SK-N-SH treated with all-trans-retinoic acid at 6 μM for 48 hours (cell line): ENCODE data around the gene KANK2.

Experiments used
- ATAC-seq: fragments of 200-7000 bp; cut with Tn5 transposase; 3 replicates; pipeline ENCODE4 v1.9.1; 2020; ENCODE audit warnings: mild to moderate bottlenecking, moderate library complexity
- ARNTL ChIP-seq: fragments of 450-650 bp; formaldehyde crosslinking; IDR thresholded peaks from 2 replicates; pipeline ENCODE4 v1.5.0; 2020; ENCODE audit warnings: low read depth, mild to moderate bottlenecking, moderate library complexity, borderline replicate concordance
- CSDC2 ChIP-seq: fragments of 250-450 bp; sonication (Bioruptor Pico); IDR thresholded peaks from 2 replicates; pipeline ENCODE4 v1.5.0; 2020; ENCODE audit warnings: mild to moderate bottlenecking, moderate library complexity
- ESRRG ChIP-seq: fragments of 250-450 bp; sonication (Bioruptor Pico); IDR thresholded peaks from 2 replicates; pipeline ENCODE4 v1.6.1; 2021; ENCODE audit warnings: mild to moderate bottlenecking
- GLIS3 ChIP-seq: fragments of 250-450 bp; sonication (Bioruptor Pico); IDR thresholded peaks from 2 replicates; pipeline ENCODE4 v1.5.0; 2020; ENCODE audit warnings: mild to moderate bottlenecking, moderate library complexity
- ISL1 ChIP-seq: fragments of 250-450 bp; sonication (Bioruptor Pico); IDR thresholded peaks from 2 replicates; pipeline ENCODE4 v2.1.2; 2022; ENCODE audit warnings: mild to moderate bottlenecking, moderate library complexity
- OSR1 ChIP-seq: fragments of 250-450 bp; sonication (Bioruptor Pico); IDR thresholded peaks from 2 replicates; pipeline ENCODE4 v1.8.0; 2022; ENCODE audit warnings: moderate library complexity, mild to moderate bottlenecking, inconsistent platforms
- PPARA ChIP-seq: fragments of 250-450 bp; sonication (Bioruptor Pico); IDR thresholded peaks from 2 replicates; pipeline ENCODE4 v1.5.0; 2020; ENCODE audit warnings: mild to moderate bottlenecking, borderline replicate concordance
- RARB ChIP-seq: fragments of 250-450 bp; sonication (Bioruptor Pico); IDR thresholded peaks from 2 replicates; pipeline ENCODE4 v1.8.0; 2021; ENCODE audit warnings: mild to moderate bottlenecking, moderate library complexity
- SNAI2 ChIP-seq: fragments of 250-450 bp; sonication (Bioruptor Pico); IDR thresholded peaks from 2 replicates; pipeline ENCODE4 v1.5.0; 2020; ENCODE audit warnings: mild to moderate bottlenecking, moderate library complexity
- TCF4 ChIP-seq: fragments of 250-450 bp; sonication (Bioruptor Pico); IDR thresholded peaks from 2 replicates; pipeline ENCODE4 v1.8.0; 2021; ENCODE audit warnings: mild to moderate bottlenecking, moderate library complexity, borderline replicate concordance
- TOX ChIP-seq: fragments of 250-450 bp; sonication (Bioruptor Pico); IDR thresholded peaks from 2 replicates; pipeline ENCODE4 v1.8.0; 2021; ENCODE audit warnings: mild to moderate bottlenecking, moderate library complexity, borderline replicate concordance
- ZC3H10 ChIP-seq: fragments of 250-450 bp; sonication (Bioruptor Pico); IDR thresholded peaks from 2 replicates; pipeline ENCODE4 v1.5.1; 2021; ENCODE audit warnings: mild to moderate bottlenecking, moderate library complexity
- ZFP3 ChIP-seq: fragments of 250-450 bp; sonication (Bioruptor Pico); IDR thresholded peaks from 2 replicates; pipeline ENCODE4 v1.5.0; 2020; ENCODE audit warnings: mild to moderate bottlenecking, moderate library complexity
- ZNF565 ChIP-seq: fragments of 450-650 bp; formaldehyde crosslinking; conservative IDR thresholded peaks from 2 replicates; pipeline ENCODE4 v1.5.0; 2020; ENCODE audit warnings: low read depth, mild to moderate bottlenecking, moderate library complexity
- ZNF70 ChIP-seq: fragments of 450-650 bp; formaldehyde crosslinking; IDR thresholded peaks from 2 replicates; pipeline ENCODE4 v1.5.0; 2020; ENCODE audit warnings: mild to moderate bottlenecking, moderate library complexity
- ZNF8 ChIP-seq: fragments of 450-650 bp; formaldehyde crosslinking; IDR thresholded peaks from 2 replicates; pipeline ENCODE4 v1.5.0; 2020; ENCODE audit warnings: mild to moderate bottlenecking, moderate library complexity
- TF ChIP-seq, protein P1 (sequence below): fragments of 250-450 bp; sonication (Bioruptor Pico); IDR thresholded peaks from 2 replicates; pipeline ENCODE4 v1.5.1; 2020; ENCODE audit warnings: low read depth, mild to moderate bottlenecking, moderate library complexity
- TF ChIP-seq, protein P2 (sequence below): fragments of 250-450 bp; sonication (Bioruptor Pico); IDR thresholded peaks from 2 replicates; pipeline ENCODE4 v1.8.0; 2021; ENCODE audit warnings: low read depth, mild to moderate bottlenecking, moderate library complexity, borderline replicate concordance
- TF ChIP-seq, protein P3 (sequence below): fragments of 250-450 bp; sonication (Bioruptor Pico); IDR thresholded peaks from 2 replicates; pipeline ENCODE4 v1.5.1; 2021; ENCODE audit warnings: mild to moderate bottlenecking, moderate library complexity
- TF ChIP-seq, protein P4 (sequence below): fragments of 250-450 bp; sonication (Bioruptor Pico); IDR thresholded peaks from 2 replicates; pipeline ENCODE4 v1.5.0; 2020; ENCODE audit warnings: mild to moderate bottlenecking, moderate library complexity
- TF ChIP-seq, protein P5 (sequence below): fragments of 250-450 bp; sonication (Bioruptor Pico); IDR thresholded peaks from 2 replicates; pipeline ENCODE4 v1.8.0; 2020; ENCODE audit warnings: mild to moderate bottlenecking, moderate library complexity, borderline replicate concordance

KANK2 gene

DNA sequence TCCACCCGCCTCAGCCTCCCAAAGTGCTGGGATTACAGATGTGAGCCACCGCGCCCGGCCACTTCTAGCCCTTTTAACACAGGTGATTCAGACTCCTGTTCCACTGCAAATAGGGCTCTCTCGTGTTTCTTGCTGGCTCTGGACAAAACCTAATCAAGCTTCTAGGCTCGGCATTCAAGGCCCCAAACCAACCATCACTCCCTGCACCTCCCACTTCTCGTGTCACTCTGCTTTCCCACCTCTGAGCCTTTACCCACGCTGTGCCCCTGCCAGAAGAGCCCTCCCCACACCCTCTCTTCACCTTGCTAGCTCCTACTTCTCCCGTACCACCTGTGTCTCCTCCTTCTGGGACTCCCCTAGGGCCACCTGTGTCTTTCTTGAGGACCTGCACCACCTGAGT lies 19.8 kb downstream of the KANK2 start:
- no peak for ATAC-seq
- no peak for TF ChIP-seq ZC3H10
- no peak for TF ChIP-seq ESRRG (CRISPR knock-in tag)
- no peak for TF ChIP-seq ZNF70 (CRISPR knock-in tag)
- no peak for TF ChIP-seq PPARA (CRISPR knock-in tag)
- TF ChIP-seq, protein P1, sequence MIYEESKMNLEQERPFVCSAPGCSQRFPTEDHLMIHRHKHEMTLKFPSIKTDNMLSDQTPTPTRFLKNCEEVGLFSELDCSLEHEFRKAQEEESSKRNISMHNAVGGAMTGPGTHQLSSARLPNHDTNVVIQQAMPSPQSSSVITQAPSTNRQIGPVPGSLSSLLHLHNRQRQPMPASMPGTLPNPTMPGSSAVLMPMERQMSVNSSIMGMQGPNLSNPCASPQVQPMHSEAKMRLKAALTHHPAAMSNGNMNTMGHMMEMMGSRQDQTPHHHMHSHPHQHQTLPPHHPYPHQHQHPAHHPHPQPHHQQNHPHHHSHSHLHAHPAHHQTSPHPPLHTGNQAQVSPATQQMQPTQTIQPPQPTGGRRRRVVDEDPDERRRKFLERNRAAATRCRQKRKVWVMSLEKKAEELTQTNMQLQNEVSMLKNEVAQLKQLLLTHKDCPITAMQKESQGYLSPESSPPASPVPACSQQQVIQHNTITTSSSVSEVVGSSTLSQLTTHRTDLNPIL (CRISPR knock-in tag): no peak
- TF ChIP-seq ZFP3 (CRISPR knock-in tag): no peak
- TF ChIP-seq, protein P2, sequence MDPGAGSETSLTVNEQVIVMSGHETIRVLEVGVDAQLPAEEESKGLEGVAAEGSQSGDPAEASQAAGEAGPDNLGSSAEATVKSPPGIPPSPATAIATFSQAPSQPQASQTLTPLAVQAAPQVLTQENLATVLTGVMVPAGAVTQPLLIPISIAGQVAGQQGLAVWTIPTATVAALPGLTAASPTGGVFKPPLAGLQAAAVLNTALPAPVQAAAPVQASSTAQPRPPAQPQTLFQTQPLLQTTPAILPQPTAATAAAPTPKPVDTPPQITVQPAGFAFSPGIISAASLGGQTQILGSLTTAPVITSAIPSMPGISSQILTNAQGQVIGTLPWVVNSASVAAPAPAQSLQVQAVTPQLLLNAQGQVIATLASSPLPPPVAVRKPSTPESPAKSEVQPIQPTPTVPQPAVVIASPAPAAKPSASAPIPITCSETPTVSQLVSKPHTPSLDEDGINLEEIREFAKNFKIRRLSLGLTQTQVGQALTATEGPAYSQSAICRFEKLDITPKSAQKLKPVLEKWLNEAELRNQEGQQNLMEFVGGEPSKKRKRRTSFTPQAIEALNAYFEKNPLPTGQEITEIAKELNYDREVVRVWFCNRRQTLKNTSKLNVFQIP (CRISPR knock-in tag): no peak
- no peak for TF ChIP-seq ZNF565 (CRISPR knock-in tag)
- TF ChIP-seq, protein P3, sequence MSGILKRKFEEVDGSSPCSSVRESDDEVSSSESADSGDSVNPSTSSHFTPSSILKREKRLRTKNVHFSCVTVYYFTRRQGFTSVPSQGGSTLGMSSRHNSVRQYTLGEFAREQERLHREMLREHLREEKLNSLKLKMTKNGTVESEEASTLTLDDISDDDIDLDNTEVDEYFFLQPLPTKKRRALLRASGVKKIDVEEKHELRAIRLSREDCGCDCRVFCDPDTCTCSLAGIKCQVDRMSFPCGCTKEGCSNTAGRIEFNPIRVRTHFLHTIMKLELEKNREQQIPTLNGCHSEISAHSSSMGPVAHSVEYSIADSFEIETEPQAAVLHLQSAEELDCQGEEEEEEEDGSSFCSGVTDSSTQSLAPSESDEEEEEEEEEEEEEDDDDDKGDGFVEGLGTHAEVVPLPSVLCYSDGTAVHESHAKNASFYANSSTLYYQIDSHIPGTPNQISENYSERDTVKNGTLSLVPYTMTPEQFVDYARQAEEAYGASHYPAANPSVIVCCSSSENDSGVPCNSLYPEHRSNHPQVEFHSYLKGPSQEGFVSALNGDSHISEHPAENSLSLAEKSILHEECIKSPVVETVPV (CRISPR knock-in tag): no peak
- TF ChIP-seq ARNTL (CRISPR knock-in tag): no peak
- no peak for TF ChIP-seq SNAI2 (CRISPR knock-in tag)
- no peak for TF ChIP-seq ISL1 (CRISPR knock-in tag)
- TF ChIP-seq TOX (CRISPR knock-in tag): no peak
- no peak for TF ChIP-seq TCF4 (CRISPR knock-in tag)
- TF ChIP-seq, protein P4, sequence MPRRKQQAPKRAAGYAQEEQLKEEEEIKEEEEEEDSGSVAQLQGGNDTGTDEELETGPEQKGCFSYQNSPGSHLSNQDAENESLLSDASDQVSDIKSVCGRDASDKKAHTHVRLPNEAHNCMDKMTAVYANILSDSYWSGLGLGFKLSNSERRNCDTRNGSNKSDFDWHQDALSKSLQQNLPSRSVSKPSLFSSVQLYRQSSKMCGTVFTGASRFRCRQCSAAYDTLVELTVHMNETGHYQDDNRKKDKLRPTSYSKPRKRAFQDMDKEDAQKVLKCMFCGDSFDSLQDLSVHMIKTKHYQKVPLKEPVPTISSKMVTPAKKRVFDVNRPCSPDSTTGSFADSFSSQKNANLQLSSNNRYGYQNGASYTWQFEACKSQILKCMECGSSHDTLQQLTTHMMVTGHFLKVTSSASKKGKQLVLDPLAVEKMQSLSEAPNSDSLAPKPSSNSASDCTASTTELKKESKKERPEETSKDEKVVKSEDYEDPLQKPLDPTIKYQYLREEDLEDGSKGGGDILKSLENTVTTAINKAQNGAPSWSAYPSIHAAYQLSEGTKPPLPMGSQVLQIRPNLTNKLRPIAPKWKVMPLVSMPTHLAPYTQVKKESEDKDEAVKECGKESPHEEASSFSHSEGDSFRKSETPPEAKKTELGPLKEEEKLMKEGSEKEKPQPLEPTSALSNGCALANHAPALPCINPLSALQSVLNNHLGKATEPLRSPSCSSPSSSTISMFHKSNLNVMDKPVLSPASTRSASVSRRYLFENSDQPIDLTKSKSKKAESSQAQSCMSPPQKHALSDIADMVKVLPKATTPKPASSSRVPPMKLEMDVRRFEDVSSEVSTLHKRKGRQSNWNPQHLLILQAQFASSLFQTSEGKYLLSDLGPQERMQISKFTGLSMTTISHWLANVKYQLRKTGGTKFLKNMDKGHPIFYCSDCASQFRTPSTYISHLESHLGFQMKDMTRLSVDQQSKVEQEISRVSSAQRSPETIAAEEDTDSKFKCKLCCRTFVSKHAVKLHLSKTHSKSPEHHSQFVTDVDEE (CRISPR knock-in tag): no peak
- no peak for TF ChIP-seq OSR1 (CRISPR knock-in tag)
- no peak for TF ChIP-seq CSDC2
- TF ChIP-seq, all 23 proteins: peak for 0

DNA sequence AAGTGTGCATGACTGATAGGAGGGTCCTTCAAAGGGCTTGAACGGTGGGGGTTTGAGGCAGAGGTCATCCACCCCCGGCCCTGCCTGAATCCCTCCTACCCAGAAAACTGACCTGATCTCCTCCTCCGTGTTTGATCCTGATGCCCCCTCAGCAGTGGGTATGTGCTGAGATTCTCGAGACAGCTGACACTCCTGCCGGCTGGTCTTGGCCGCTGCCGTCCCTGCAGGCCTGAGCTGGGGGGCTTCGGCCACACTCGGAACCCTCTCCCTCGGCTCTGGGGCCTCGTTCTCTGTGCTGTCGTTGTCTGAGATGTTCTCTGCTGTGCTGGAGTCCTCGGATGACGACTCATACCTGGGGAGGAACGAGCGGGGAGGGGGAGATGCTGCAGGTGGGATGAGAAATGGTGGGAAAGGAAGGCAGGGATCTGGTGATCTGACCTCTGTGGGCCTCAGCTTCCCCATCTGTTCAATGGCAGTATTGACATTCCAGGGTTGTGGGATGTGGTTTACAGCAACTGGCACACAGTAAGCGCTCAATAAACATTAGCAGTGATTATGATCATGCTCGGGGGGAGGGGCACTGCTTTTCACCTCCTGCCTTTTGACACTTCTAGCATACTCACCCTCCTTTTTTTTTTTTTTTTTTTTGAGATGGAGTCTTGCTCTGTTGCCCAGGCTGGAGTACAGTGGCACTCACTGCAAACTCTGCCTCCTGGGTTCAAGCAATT lies 20.7 kb downstream of the KANK2 start:
- no peak for TF ChIP-seq ZNF8 (CRISPR knock-in tag)
- no peak for TF ChIP-seq ESRRG (CRISPR knock-in tag)
- TF ChIP-seq ZNF70 (CRISPR knock-in tag): no peak
- TF ChIP-seq, protein P3 (CRISPR knock-in tag): no peak
- ATAC-seq: no peak

DNA sequence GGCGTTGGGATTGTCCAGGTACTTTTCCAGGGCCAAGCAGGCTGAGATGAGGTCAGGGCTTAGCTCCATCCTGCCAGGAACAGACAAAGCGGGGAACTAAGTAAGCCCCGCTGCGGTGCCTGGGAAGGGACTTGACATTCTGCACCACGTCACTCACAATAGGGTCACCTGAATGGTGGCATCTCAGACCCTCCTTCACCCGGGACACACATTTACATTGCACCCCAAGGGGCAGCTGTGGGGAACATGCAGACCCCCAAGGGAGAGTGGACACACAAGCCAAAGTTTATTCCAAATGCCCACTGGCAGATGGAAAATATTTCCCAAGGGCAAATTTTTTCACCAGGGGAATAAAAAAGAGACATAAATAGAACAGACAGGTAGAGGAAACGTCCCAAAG lies 21.4 kb downstream of the KANK2 start:
- ATAC-seq: no peak
- TF ChIP-seq RARB (CRISPR knock-in tag) (no peak), PPARA (CRISPR knock-in tag) (no peak), SNAI2 (CRISPR knock-in tag) (no peak), ZNF70 (CRISPR knock-in tag) (no peak), ZC3H10 (no peak), TCF4 (CRISPR knock-in tag) (no peak), CSDC2 (no peak), OSR1 (CRISPR knock-in tag) (no peak), GLIS3 (CRISPR knock-in tag) (no peak)
- TF ChIP-seq, protein P2 (CRISPR knock-in tag): no peak
- TF ChIP-seq, protein P5, sequence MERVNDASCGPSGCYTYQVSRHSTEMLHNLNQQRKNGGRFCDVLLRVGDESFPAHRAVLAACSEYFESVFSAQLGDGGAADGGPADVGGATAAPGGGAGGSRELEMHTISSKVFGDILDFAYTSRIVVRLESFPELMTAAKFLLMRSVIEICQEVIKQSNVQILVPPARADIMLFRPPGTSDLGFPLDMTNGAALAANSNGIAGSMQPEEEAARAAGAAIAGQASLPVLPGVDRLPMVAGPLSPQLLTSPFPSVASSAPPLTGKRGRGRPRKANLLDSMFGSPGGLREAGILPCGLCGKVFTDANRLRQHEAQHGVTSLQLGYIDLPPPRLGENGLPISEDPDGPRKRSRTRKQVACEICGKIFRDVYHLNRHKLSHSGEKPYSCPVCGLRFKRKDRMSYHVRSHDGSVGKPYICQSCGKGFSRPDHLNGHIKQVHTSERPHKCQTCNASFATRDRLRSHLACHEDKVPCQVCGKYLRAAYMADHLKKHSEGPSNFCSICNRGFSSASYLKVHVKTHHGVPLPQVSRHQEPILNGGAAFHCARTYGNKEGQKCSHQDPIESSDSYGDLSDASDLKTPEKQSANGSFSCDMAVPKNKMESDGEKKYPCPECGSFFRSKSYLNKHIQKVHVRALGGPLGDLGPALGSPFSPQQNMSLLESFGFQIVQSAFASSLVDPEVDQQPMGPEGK: no peak
